ENCODE data around the gene ASTN2.

The ASTN2 gene

DNA sequence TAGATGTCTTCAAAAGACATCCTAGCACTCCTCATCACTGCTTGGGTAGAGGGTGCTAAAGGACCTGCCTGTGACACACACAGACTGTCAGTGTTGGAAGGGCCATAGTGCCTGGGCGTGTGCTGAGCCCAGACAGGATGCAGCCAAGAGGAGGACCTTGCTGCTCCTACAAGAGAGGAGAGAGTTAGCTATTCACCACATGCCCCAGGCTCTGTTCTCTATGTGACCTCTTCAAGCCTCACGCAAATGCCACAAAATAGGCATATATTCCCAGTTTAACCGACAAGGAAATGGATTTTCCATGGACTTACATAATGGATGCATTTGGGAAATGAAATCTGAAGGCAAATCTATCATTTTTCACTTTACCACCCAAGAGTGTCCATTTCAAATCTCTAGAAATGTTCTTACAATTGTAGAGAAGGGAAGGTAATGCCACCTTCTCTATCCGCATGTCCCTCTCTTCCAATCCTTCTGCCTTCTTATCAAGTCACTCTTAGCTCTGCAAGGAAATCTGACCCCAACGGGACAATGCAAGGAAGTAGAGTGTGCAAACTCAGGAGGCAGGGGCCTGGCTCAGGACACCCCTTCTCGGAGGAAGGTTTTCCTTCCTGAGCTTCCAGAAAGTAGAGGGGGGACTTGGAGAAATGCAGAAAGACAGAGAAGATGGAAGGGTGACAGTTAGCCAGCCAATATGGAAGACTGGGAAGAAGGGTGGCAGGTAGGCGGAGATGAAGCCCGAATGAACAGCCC, 678.3 kb downstream of the ASTN2 start:
- DNase-seq (ENCODE audit: low spot score) = peak; percentile 13

DNA sequence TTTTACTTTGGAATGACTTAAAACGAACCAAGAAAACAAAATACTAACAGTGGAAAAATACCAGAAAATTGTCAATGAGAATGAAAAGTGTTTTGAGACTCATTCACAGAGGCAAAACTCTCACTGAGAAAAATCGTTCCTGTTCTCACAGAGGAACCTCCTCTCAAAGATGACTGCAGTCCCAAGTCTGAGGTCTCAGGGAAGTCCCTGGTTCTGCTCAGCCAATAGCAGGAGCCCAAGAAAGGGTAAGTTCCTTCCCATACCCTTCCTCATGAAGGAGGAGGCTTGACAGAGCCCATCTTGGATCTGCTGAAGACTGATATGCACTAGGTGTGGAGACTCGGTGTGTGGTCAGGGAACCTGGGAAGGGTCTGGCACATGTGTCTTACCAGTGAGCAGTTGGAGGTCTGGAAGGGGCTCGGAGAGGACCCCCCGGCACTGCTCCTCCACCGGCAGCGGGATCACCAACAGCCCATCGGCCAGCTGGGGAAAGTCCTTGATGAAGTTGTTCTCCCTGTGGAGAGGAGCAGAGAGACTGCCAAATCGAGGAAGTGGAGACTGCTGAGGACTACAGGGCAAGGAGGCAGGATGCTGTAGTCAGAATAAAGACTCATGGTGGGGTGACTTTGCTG, 681.7 kb downstream of the ASTN2 start:
- no peak for DNase-seq (ENCODE audit: low spot score)

DNA sequence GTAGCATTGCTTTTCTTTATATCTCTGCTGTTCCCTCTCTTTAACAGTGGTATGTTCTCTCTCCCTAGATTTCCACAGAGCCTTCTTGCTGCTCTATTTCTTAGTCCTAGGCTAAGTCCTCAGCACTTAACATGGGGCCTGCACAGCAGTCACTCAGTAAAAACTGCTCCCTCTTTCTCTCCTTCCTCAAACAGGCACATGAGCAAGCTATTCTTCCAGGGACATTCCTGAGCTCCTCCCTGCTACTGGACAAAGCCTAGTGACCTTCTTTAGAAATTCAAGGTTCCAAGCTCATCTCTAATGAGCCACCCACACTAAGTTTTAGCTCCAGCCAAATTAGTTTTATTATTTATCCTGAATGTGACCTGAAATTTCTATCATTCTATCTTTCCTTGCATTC, 688.3 kb downstream of the ASTN2 start:
- DNase-seq (ENCODE audit: low spot score) = no peak

DNA sequence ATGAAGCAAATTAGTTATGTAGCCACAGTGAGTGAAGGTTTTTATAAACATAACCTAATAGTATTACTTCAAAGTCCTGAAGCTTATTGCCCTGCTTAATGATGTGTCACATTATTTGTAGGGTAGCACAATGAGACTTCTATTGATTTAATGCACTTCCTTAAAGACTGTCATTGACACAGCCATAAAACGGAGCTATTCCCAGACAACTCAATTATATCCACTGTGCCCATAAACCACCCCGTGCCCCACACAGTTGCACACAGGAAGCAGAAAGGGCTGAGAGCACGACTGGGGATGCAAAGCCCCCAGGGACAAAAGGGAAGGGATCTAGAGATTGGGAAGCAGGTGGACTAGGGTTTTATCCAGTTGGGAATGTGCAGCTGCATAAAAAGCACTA, 690.7 kb downstream of the ASTN2 start:
- no peak for DNase-seq (ENCODE audit: low spot score)

DNA sequence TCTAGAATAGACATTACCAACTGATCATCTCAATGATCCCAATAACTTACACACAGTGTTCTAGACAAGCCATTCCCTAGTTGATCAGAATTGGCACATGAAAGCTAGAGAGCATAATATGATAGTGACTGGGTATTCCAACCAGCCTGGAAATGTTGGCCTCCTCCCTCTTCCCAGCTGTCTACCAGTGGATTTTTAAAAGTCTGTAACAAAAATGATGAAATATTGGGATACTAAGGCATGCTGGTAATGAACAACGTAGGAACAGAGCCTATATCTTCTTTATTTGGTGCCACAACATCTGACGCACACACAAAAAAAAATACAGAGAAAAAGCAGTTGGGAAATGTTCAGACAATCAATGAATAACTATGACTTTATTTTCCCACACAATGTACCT, 692.9 kb downstream of the ASTN2 start:
- no peak for DNase-seq (ENCODE audit: low spot score)

DNA sequence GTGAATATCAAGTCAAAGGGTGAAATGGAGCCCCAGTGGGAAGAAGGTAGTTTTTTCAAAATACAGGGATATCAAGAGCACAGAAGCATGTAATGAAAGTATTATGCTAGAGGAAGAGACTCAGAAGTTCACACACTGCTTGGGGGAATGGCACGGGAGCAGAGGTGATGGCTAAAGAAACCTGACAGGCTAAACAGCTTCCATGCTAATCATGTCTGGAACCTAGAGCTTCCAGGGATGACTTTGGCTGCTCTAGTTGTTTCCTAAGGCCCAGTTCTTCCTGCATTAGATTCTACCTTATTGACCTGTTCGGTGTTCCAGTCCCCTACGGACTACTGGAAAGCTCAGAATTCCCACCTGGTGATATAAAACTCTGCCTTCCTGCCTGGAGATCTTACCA, 693.4 kb downstream of the ASTN2 start:
- no peak for DNase-seq (ENCODE audit: low spot score)

DNA sequence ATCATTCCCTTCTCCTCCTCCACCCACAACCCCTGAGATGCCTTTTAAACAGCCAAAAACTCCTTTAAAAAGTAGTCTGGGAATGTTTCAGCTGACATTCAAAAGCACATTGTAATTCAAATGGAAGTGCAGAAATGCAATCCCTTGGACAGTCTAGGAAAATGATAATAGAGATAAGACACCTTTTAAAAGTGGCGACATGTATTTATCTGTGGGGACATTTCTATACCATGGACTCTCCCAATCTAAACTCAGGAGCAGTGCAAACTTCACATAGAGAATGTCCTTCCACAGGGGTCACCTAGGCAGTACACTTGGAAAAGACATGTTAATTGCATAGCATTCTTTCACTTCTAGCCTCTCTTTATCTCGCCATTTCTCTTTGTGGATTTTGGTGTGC, 694.7 kb downstream of the ASTN2 start:
- no peak for DNase-seq (ENCODE audit: low spot score)

DNA sequence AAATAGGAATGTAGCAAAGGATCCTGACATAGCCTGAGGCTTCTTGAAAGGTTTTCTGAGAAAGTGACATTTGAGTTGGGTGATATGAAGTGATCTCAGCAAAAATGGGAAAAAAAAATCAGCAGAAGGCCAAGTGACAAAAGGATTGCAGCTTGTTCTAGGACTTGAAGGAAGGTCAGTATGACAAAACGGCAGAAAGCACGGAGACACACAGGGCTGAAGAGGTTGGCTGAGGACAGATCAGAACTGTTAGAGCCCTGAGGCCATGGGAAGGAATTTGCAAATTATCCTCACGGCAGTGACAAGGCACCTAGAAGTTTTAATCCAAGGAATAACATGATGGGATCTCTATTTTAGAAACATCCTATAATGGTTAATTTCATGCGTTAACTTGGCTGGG, 696.7 kb downstream of the ASTN2 start:
- DNase-seq (ENCODE audit: low spot score) = no peak

DNA sequence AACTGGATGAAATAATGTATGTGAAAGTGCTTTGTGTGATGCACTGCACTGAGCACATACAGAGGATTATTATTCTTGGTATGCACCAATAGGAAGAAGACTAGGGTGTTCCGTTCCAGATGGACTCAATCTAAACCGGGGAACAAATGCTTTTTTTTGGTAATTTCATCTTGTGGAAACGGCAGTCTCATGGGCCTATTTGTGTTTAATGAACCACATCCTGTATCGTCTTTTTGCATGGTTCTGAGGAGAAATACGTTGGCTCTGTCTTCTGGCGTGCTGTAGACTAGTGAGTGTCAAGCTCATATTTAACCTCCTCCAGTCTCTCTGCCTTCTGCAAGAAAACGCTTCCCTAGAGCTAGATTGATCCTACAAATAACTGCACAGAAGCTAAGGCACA, 697.7 kb downstream of the ASTN2 start:
- DNase-seq (ENCODE audit: low spot score) = peak; percentile 52

DNA sequence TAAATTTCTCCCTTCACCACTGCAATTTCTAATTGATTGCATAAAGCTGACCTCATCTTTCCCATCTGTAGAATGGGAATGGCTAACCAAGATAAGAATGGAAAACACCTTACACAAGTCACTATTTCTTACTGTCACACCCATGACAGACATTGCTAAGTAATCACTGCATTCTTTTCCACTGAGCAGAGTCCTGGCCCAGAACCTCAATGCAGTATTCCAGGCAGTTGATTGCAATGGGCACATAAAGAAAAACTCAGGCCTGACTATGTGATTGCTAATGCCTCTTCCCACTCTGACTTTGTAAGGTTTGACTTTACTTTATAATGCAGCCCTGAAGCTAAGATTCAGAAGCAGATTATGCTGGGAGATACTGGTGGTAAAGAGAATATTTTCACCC, 698.4 kb downstream of the ASTN2 start:
- peak; percentile 21 for DNase-seq (ENCODE audit: low spot score)

DNA sequence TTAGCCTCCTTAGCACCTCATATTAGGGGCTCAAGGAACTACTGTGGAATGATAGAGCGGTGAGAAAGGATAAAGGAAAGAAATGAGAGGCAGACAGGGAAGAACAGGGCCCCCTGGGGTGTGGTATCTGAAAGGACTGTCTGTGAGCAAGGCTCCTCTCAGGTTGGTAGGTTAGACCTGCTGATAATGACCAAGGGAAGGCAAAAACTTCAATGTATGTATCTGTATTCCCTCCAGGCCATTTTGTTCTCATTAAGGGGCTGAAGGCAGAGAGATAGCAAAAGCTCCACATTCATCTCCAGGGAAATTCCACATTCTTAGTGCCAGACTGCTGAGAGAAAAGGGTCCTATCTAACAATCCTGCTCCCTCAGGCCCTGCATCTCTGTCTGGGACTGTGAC, 699.1 kb downstream of the ASTN2 start:
- DNase-seq (ENCODE audit: low spot score) = no peak

DNA sequence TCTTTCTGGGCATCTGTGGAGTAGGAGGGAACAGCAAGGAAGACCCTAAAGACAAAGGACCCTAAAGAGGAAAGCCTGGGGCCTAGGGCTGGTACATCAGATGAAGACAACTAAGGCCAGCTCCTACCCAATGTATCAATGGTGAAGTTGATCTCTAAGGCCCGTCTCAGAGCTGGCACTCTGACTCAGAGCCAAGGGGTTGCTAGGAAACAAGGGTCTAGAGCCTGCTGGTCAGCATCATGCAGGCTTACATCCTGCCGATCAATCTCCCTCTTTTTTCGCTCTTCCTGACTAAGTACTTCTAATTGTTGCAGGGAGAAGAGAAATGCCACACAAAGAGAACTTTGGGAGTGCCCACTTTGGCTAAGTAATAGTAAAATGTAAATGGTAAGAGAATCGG, 701.6 kb downstream of the ASTN2 start:
- DNase-seq (ENCODE audit: low spot score) = no peak

DNA sequence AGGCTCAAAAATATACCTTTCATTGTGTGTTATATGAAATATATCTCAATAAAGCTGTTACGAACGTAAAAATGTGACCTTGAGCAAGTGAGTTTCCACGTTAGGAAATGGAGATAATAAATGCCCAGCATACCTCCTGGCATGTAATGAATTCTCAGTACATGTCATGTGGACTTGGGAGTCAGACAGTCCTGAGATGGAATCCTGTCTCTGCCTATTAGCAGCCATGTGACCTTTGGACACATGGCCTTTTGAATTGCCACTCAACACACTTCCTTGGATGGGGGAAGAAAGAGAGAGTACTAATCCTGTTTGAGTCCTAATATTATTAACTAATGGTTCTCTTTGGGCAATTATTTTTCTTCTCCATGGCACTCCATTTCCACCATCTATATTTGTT, 702.1 kb downstream of the ASTN2 start:
- no peak for DNase-seq (ENCODE audit: low spot score)

DNA sequence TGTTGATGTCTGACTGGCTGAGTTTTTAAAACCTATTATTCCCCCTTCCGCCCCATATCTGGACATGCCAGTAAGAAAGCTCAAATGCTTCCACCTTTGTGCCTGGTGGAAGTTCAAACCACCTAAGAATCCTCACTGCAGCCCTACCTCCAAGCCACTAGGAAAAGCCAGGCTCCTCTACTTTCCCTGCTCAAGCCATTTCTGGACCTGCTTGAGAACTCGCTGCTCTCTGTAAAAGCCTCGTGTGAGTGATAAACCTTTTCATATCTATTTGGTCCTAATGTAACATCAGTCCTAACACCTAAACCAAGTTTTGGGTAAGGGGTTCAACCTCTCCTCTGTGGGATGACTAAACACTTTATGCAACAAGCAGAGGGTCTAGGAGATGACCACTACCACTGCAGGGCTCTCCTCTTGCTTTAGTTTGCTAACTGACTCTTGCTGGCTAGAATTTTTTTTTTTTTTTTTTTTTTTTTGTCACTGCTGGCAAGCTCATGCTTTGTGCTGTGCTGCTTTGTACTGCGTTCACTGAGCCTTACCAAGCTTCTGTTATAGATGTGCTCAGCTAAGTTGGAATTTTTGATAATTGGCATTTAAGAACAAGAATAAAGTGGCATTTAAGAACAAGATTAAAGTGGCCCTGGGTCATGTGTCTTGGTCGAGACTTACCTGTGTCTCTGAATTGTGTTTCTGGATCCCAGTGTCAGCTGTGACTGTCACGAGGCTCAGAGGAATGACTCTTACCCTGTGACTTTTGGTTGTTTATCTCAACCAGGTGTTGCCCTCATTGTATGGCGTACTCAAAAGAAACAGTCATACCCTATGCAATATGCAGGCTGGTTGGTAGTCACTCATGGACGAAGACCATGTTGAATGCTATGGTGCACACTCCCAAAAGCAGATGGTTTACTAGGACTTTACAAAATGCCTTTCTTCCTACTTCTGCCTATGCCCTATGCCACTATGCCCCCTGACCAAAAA, 708.3 kb downstream of the ASTN2 start:
- DNase-seq (ENCODE audit: low spot score) = no peak

DNA sequence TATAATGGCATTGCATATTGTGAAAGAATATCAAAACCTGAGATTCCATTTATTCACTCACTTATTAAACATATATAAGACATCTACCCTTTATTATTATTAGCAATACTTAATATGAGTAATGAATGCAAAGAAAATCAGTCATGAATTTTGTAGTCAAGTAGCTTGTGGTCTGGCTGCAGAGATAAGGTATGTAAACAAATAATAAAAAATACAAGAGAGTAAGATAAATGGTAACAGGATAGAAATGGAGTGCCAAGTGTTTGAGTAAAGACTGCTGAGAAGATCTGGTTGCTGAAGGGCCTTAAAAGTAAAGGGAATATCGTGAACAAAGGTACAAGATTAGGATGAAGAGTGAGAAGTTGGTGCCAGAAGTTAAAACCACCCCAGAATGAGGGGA, 709.3 kb downstream of the ASTN2 start:
- DNase-seq (ENCODE audit: low spot score) = no peak

DNA sequence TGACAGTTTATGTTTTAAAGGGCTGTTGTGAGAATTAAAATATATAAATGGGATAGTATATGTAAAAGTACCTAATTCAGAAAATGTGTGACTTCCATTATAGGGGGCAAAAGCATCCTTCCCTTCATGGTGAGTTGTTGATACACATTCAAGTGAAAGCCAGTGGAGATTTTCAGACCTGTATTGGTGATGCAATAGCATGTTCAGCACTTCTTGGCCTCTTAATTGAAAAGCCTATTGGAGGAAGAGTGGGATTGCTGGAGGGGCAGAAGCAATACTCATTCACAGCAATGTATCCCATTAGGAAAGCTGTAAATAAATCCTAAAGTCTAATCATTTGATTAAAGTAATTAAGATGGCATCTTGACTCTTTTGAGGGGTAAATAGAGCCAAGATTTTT, 710.4 kb downstream of the ASTN2 start:
- DNase-seq (ENCODE audit: low spot score) = no peak

DNA sequence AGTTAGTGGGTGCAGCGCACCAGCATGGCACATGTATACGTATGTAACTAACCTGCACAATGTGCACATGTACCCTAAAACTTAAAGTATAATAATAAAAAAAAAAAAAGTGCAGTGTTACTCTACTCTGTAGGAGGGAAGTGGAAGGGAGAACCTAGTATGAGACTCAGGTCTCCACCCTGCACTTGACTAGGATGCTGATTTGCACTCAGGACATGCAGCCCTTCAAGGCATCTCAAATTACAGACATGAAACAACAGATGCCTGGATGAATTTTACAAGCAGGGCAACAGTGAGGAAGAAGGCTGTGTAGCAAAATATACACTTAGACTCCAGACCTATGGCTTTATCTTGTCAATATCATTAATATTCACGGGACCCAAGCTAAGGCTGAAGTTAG, 711.2 kb downstream of the ASTN2 start:
- no peak for DNase-seq (ENCODE audit: low spot score)

DNA sequence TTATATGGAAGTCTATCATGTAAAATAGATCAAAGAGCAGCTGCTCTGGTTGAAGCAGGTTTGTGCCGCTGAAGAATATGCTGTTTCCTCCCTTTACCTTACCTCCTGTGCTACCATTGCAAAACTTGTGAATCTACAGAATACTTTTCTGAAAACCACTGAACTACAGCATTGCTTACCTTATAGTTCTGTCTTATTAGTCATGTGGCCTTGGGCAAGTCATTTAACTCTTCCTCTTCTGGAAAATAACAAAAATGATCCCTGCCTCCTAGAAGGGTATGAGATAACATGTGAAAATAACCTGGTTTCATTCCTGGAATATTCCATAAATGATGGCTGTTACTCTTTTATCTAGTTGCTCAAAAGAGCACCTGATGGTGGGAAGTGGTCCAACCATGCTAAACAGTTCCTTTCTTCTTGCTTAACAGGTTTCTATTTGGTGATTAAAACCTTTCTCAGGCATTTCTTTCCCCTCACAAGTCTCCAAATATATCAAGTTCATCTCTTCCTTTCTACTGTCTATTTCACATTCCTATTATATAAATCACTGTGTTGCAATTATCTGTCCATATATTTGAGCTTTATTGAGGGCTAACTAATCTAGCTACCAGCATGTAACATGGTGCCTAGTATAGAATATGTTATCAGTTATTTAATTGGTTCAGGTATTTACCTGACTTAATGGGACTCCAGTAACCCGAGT, 712.8 kb downstream of the ASTN2 start:
- no peak for DNase-seq (ENCODE audit: low spot score)

DNA sequence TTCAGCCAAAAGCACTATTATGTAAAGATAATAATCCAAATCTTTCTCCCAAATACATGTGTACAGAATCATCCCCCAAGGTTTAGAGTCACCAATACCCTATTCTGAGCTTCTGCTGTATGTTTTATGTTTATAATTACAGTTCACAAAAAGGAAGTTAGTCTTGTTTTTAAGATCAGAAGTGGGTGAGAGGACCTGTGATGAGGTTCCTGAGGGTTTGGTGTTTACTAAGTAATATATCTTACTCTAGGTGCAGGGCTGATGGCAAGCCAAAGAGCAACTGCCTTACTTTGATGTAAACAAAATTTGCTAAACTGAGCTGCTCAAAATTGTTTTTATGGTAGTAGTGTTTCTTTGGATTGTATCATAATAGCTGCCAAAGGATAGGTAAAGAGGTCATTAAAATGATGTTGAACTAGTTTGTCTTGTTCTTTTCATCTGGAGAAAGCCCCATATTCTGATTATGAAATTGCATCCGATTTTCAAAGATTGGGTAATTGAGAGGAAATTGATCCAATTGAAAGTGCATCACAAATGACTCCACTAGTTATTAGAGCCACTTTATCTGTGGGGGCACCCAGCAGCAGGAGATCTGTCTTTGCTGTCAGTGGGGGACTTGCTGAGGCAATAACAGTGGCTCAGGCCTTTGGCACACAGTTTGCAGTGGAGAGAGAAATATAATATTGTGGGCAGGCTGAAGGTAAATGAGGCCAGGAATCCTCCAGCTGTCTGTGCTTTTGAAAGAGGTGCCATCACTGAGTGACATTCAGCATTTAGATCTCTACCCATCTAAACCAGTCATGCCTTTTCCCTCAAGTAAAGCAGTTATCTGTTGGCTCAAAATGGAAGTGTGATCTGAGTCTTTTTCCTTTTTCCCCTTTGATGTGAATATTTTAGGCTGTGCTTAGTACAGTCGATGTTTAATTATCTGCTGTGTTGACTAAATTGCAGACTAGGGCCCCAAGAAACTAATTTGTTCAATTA, 713.7 kb downstream of the ASTN2 start:
- no peak for DNase-seq (ENCODE audit: low spot score)

DNA sequence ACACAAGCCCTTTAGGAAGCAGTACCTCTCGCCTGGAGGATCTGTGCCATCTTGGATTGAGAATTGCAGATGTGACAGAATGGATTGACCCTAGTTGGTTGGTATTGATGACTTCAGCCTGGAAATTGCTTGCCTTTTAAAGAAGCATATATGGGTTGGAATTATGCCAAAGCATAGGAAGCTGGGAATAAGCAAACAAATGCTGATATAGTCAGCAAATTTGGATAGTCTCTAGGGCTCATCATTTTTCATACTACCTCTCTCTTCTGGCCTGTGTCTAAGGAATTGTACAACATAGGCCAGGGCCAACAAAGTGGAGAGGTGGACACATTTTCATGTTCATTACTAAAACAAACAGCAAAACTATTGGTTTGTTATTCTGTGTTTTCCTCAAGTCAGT, 714.6 kb downstream of the ASTN2 start:
- DNase-seq (ENCODE audit: low spot score) = no peak

DNA sequence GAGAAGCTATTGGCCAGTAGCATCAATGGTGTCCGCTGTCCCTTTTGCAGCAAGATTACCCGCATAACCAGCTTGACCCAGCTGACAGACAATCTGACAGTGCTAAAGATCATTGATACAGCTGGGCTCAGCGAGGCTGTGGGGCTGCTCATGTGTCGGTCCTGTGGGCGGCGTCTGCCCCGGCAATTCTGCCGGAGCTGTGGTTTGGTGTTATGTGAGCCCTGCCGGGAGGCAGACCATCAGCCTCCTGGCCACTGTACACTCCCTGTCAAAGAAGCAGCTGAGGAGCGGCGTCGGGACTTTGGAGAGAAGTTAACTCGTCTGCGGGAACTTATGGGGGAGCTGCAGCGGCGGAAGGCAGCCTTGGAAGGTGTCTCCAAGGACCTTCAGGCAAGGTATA, 717.0 kb downstream of the ASTN2 start:
- DNase-seq (ENCODE audit: low spot score) = no peak

All from AG08395 (cell line).